Lower leg skin (tissue), 3 donors: ENCODE data around the gene ACTN3.

Source experiments
- CTCF ChIP-seq, 3 donors: fragments of 450-650 bp; IDR thresholded peaks; one replicate each; pipeline ENCODE4 v1.5.1; 2016; ENCODE audit warnings: antibody characterized with exemption in 3 of 3, mild to moderate bottlenecking in 3 of 3, moderate library complexity in 2 of 3
- POLR2A ChIP-seq, 2 donors: fragments of 450-650 bp; IDR thresholded peaks; one replicate each; pipeline ENCODE4 v1.6.1; 2016 to 2017; ENCODE audit warnings: antibody characterized with exemption in 2 of 2, mild to moderate bottlenecking in 1 of 2, moderate library complexity in 1 of 2

- TF ChIP-seq POLR2A (IDR thresholded peaks at IDR 0.05) (no peak), CTCF (IDR thresholded peaks at IDR 0.05) (no peak)
Measured at GRCh38 chr11:66546966-66547661, 411 bp downstream of the ACTN3 start.
